ENCODE measurements around the gene TAF4B. TPM values are rescaled to one million over a fixed set of nuclear protein-coding genes. Genes with fewer than 3 reads are reported as not detected.

Gene TAF4B
- total and polyA plus RNA-seq, 2 donors (not counting 1 experiment from before 2014, with no cell fraction given), result 10.5 to 16.1 TPM

DNA sequence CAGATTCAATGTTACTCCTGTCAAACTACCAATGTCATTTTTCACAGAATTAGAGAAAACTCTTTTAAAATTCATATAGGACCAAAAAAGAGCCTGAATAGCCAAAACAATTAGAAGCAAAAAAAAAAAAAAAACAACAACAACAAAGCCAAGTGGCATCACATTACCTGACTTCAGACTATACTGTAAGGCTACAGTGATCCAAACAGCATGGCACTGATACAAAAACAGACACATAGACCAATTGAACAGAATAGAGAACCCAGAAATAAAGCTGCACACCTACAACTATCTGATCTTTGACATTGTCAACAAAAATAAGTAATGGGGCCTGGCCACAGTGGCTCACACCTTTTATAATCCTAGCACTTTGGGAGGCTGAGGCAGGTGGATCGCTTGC, 53.2 kb downstream of the TAF4B start:
- H3K4me3 Mint-ChIP-seq, result no peak overlapping the region
- Histone ChIP-seq H3K27me3 (replicated peaks in 1 of 4; ENCODE audit: control extremely low read depth in 1 of 4, control insufficient read depth in 3 of 4, insufficient read depth in 4 of 4, low read length in 3 of 4) (no peaks in the 10 kb centered on the region), H3K36me3 (replicated peaks in 1 of 2; ENCODE audit: control extremely low read depth in 1 of 2, control insufficient read depth in 1 of 2, extremely low read depth in 1 of 2, insufficient read depth in 2 of 2, low read length in 1 of 2) (peaks cover 14 to 30% of the 10 kb centered on the region in 2 experiments), H3K9me3 (ENCODE audit: control extremely low read depth in 1 of 3, control insufficient read depth in 2 of 3, insufficient read depth in 1 of 3, low read length in 2 of 3) (peaks cover 0 to 3% (median 3%) of the 10 kb centered on the region in 3 donors), H3K4me1 (ENCODE audit: control insufficient read depth in 2 of 2, insufficient read depth in 2 of 2, low read length in 2 of 2) (no peaks in the 10 kb centered on the region), H3K9ac (ENCODE audit: low read length) (no peak overlapping the region), H2AFZ (ENCODE audit: insufficient read depth, low read depth, low read length, poor library complexity, severe bottlenecking) (no peak overlapping the region), H3K4me2 (replicated peaks; ENCODE audit: low read depth, low read length, poor library complexity, severe bottlenecking) (no peak overlapping the region), H3K4me3 (ENCODE audit: control extremely low read depth in 1 of 5, extremely low read depth in 1 of 5, insufficient read depth in 1 of 5, low read depth in 2 of 5, low read length in 4 of 5) (no peak overlapping the region), H4K20me1 (ENCODE audit: control insufficient read depth, insufficient read depth, low read length, poor library complexity, severe bottlenecking) (no peaks in the 10 kb centered on the region), H3K79me2 (ENCODE audit: control insufficient read depth, insufficient read depth, low read length) (no peaks in the 10 kb centered on the region), H3K27ac (ENCODE audit: low read length in 2 of 2) (no peak overlapping the region)
- ATAC-seq (ENCODE audit: low read depth), result no peak
- TF ChIP-seq EZH2 (IDR thresholded peaks at IDR 0.05; ENCODE audit: borderline replicate concordance, insufficient read depth, low read depth, low read length, poor library complexity, severe bottlenecking), result no peak
- TF ChIP-seq CTCF (IDR thresholded peaks at IDR 0.05), result no peak
- WGBS (ENCODE audit: insufficient coverage), result no CpG with 5 or more reads among the region's 1 CpG
- intact Hi-C loops (cut with micrococcal nuclease), result no loop called here
- peaks cover 2% of the 10 kb centered on the region for H3K9me3 Mint-ChIP-seq (ENCODE audit: insufficient read depth)
- ChIA-PET POLR2A (no interaction called here), CTCF (no interaction called here)
- no peak overlapping the region for H3K27ac Mint-ChIP-seq
- H3K4me1 Mint-ChIP-seq, result no peaks in the 10 kb centered on the region
- no peaks in the 10 kb centered on the region for H3K27me3 Mint-ChIP-seq
- no peak for DNase-seq

GRCh38 chr18:26286008-26286407, 59.8 kb downstream of the TAF4B start:
- H3K27ac ChIP-seq (ENCODE audit: low read length in 2 of 2), result no peak overlapping the region
- no peaks in the 10 kb centered on the region for H3K4me1 ChIP-seq (ENCODE audit: control insufficient read depth in 2 of 2, insufficient read depth in 2 of 2, low read length in 2 of 2)
- Mint-ChIP-seq H3K9me3 (ENCODE audit: insufficient read depth) (no peaks in the 10 kb centered on the region), H3K27ac (no peak overlapping the region), H3K4me1 (no peaks in the 10 kb centered on the region), H3K4me3 (no peak overlapping the region), H3K27me3 (no peaks in the 10 kb centered on the region)
- TF ChIP-seq CTCF (IDR thresholded peaks at IDR 0.05) (no peak), EZH2 (IDR thresholded peaks at IDR 0.05; ENCODE audit: borderline replicate concordance, insufficient read depth, low read depth, low read length, poor library complexity, severe bottlenecking) (no peak)
- ChIA-PET CTCF (no interaction called here), POLR2A (no interaction called here)
- H3K36me3 ChIP-seq (replicated peaks in 1 of 2; ENCODE audit: control extremely low read depth in 1 of 2, control insufficient read depth in 1 of 2, extremely low read depth in 1 of 2, insufficient read depth in 2 of 2, low read length in 1 of 2), result peaks cover 5 to 30% of the 10 kb centered on the region in 2 experiments
- no peak overlapping the region for H3K9ac ChIP-seq (ENCODE audit: low read length)
- no peak overlapping the region for H3K4me3 ChIP-seq (ENCODE audit: control extremely low read depth in 1 of 5, extremely low read depth in 1 of 5, insufficient read depth in 1 of 5, low read depth in 2 of 5, low read length in 4 of 5)
- H3K4me2 ChIP-seq (replicated peaks; ENCODE audit: low read depth, low read length, poor library complexity, severe bottlenecking), result no peak overlapping the region
- DNase-seq (no peak), ATAC-seq (ENCODE audit: low read depth) (no peak)
- no peaks in the 10 kb centered on the region for H3K9me3 ChIP-seq (ENCODE audit: control extremely low read depth in 1 of 3, control insufficient read depth in 2 of 3, insufficient read depth in 1 of 3, low read length in 2 of 3)
- intact Hi-C loops (cut with micrococcal nuclease), result no loop called here
- H2AFZ ChIP-seq (ENCODE audit: insufficient read depth, low read depth, low read length, poor library complexity, severe bottlenecking), result no peak overlapping the region
- no peaks in the 10 kb centered on the region for H4K20me1 ChIP-seq (ENCODE audit: control insufficient read depth, insufficient read depth, low read length, poor library complexity, severe bottlenecking)
- H3K27me3 ChIP-seq (replicated peaks in 1 of 4; ENCODE audit: control extremely low read depth in 1 of 4, control insufficient read depth in 3 of 4, insufficient read depth in 4 of 4, low read length in 3 of 4), result no peaks in the 10 kb centered on the region
- no peaks in the 10 kb centered on the region for H3K79me2 ChIP-seq (ENCODE audit: control insufficient read depth, insufficient read depth, low read length)
- 86% methylated on average over 1 of the region's 1 CpG for WGBS (ENCODE audit: insufficient coverage)
